ENCODE data around the gene MOCS3.

The MOCS3 gene

GRCh38 chr20:50958615-50959542 lies at the start of gene MOCS3:
Gene MOCS3, plus strand, starts transcription at chr20:50958818. Its CDS starts 25 bp downstream, at chr20:50958843.
- peak; percentile 87 for DNase-seq (ENCODE audit: low spot score)

GRCh38 chr20:50909413-50909812 lies 49.2 kb upstream of the MOCS3 start:
- no peak for DNase-seq (ENCODE audit: low spot score)

GRCh38 chr20:50911030-50911429 lies 47.6 kb upstream of the MOCS3 start:
- DNase-seq (ENCODE audit: low spot score): peak; percentile 75

- no peak for DNase-seq (ENCODE audit: low spot score)
These were observed 46.9 kb upstream of the MOCS3 start for GRCh38 chr20:50911716-50912115.

- peak; percentile 49 for DNase-seq (ENCODE audit: low spot score)
These were observed 44.8 kb upstream of the MOCS3 start for GRCh38 chr20:50913690-50914375.

- peak; percentile 42 for DNase-seq (ENCODE audit: low spot score)
These were observed 43.2 kb upstream of the MOCS3 start for GRCh38 chr20:50915424-50915823.

- peak; percentile 14 for DNase-seq (ENCODE audit: low spot score)
These were observed 42.4 kb upstream of the MOCS3 start for GRCh38 chr20:50916257-50916656.

GRCh38 chr20:50916934-50917333 lies 41.7 kb upstream of the MOCS3 start:
- no peak for DNase-seq (ENCODE audit: low spot score)

GRCh38 chr20:50918403-50918802 lies 40.2 kb upstream of the MOCS3 start:
- DNase-seq (ENCODE audit: low spot score): no peak

- DNase-seq (ENCODE audit: low spot score): peak; percentile 22
These were observed 39.1 kb upstream of the MOCS3 start for GRCh38 chr20:50919567-50919966.

GRCh38 chr20:50920997-50921396 lies 37.6 kb upstream of the MOCS3 start:
- peak; percentile 27 for DNase-seq (ENCODE audit: low spot score)

GRCh38 chr20:50921803-50922501 lies 36.7 kb upstream of the MOCS3 start:
- DNase-seq (ENCODE audit: low spot score): no peak

- DNase-seq (ENCODE audit: low spot score): no peak
These were observed 34.2 kb upstream of the MOCS3 start for GRCh38 chr20:50924261-50924920.

- no peak for DNase-seq (ENCODE audit: low spot score)
These were observed 32.1 kb upstream of the MOCS3 start for GRCh38 chr20:50926530-50926929.

- no peak for DNase-seq (ENCODE audit: low spot score)
These were observed 30.1 kb upstream of the MOCS3 start for GRCh38 chr20:50928469-50928868.

- peak; percentile 88 for DNase-seq (ENCODE audit: low spot score)
These were observed 29.1 kb upstream of the MOCS3 start for GRCh38 chr20:50929299-50930138.

GRCh38 chr20:50930139-50930975 lies 28.3 kb upstream of the MOCS3 start:
- peak; percentile 45 for DNase-seq (ENCODE audit: low spot score)

GRCh38 chr20:50930976-50931305 lies 27.7 kb upstream of the MOCS3 start:
- peak; percentile 58 for DNase-seq (ENCODE audit: low spot score)

GRCh38 chr20:50931306-50932015 lies 27.2 kb upstream of the MOCS3 start, which contains the start of gene ADNP:
Gene ADNP, minus strand, starts transcription at chr20:50931437. Its CDS starts 27,441 bp downstream, at chr20:50903996.
- DNase-seq (ENCODE audit: low spot score): peak; percentile 90
